H1 (cell line): Measurements from ENCODE around the gene MCAT. TPM values are rescaled to one million over a fixed set of nuclear protein-coding genes. Genes with fewer than 3 reads are reported as not detected.

Experiments
- CTCF ChIA-PET: fragments of 300-600 bp; sonication (Branson Sonifier 250); formaldehyde crosslinking; loops from one replicate; lab custom pipeline; 2021; ENCODE audit not compliant: partially characterized antibody; lab: Charles Lee
- POLR2A ChIA-PET: fragments of 300-600 bp; sonication (Branson Sonifier 250); formaldehyde crosslinking; loops from one replicate; lab custom pipeline; 2021; ENCODE audit warnings: inconsistent platforms; ENCODE audit not compliant: partially characterized antibody; lab: Charles Lee
- DNase-seq, 2 experiments: peaks; one replicate each; pipeline versions ENCODE4 v3.0.0 to v3.0.0-alpha.2; 2010 to 2022; ENCODE audit warnings: low spot score in 2 of 2, low read depth in 1 of 2, mixed read lengths in 1 of 2
- FAIRE-seq: peaks from 2 replicates; lab custom pipeline; 2011; peaks lifted over from hg19 to GRCh38; lab: Jason Lieb, UNC
- H2AFZ ChIP-seq: 2 replicates; pipeline ENCODE4 v1.8.1; 2012; ENCODE audit warnings: low read length, inconsistent platforms
- H2AK5ac ChIP-seq: 2 replicates; pipeline ENCODE4 v1.6.1; 2013; ENCODE audit warnings: low read depth, low read length
- H2BK120ac ChIP-seq: replicated peaks from 2 replicates; pipeline ENCODE3; 2013; ENCODE audit warnings: low read depth, low read length, inconsistent platforms
- H2BK12ac ChIP-seq: 2 replicates; pipeline ENCODE4 v1.6.1; 2013; ENCODE audit warnings: low read depth, low read length
- H2BK15ac ChIP-seq: 2 replicates; pipeline ENCODE4 v1.6.1; 2013; ENCODE audit warnings: low read length
- H2BK20ac ChIP-seq: 2 replicates; pipeline ENCODE4 v1.6.1; 2013; ENCODE audit warnings: low read length
- H2BK5ac ChIP-seq: 2 replicates; pipeline ENCODE4 v1.6.1; 2013; ENCODE audit warnings: low read depth, low read length
- H3K14ac ChIP-seq: 2 replicates; pipeline ENCODE4 v1.6.1; 2013; ENCODE audit warnings: inconsistent platforms; ENCODE audit not compliant: insufficient read length
- H3K18ac ChIP-seq: 2 replicates; pipeline ENCODE4 v1.6.1; 2013; ENCODE audit warnings: low read length; ENCODE audit errors: extremely low read depth
- H3K23ac ChIP-seq: 2 replicates; pipeline ENCODE4 v1.6.1; 2013; ENCODE audit warnings: inconsistent platforms; ENCODE audit not compliant: insufficient read length
- H3K23me2 ChIP-seq: 2 replicates; pipeline ENCODE4 v1.6.1; 2013; ENCODE audit warnings: low read depth, low read length
- H3K27ac ChIP-seq: 2 replicates; pipeline ENCODE4 v1.6.1; 2011; ENCODE audit warnings: low read depth, low read length, inconsistent platforms
- H3K27me3 ChIP-seq, 4 experiments: replicated peaks in 1 of 4; 1 replicate in 1 of 4; 2 replicates in 3 of 4; pipeline versions ENCODE4 v1.6.1 to v1.8.1; 2011 to 2013; ENCODE audit warnings: low read length in 3 of 4, mild to moderate bottlenecking in 3 of 4, inconsistent platforms in 2 of 4, mixed read lengths in 2 of 4, moderate library complexity in 1 of 4; ENCODE audit not compliant: control insufficient read depth in 3 of 4, insufficient read depth in 3 of 4; ENCODE audit errors: extremely low read depth in 1 of 4
- H3K36me3 ChIP-seq, 4 experiments: 2 replicates each; pipeline versions ENCODE4 v1.6.1 to v1.8.1; 2011 to 2013; ENCODE audit warnings: mild to moderate bottlenecking in 4 of 4, low read length in 3 of 4, moderate library complexity in 2 of 4, control low read depth in 1 of 4, inconsistent platforms in 1 of 4; ENCODE audit not compliant: insufficient read depth in 4 of 4, control insufficient read depth in 2 of 4
- H3K4ac ChIP-seq: replicated peaks from 2 replicates; pipeline ENCODE3; 2013; ENCODE audit warnings: low read length, low read depth, mixed read lengths, inconsistent platforms; ENCODE audit not compliant: insufficient read length
- H3K4me1 ChIP-seq, 4 experiments: replicated peaks in 1 of 4; 1 replicate in 1 of 4; 2 replicates in 3 of 4; pipeline versions ENCODE4 v1.6.1 to v1.8.1; 2011 to 2013; ENCODE audit warnings: low read length in 3 of 4, inconsistent platforms in 2 of 4, mixed read lengths in 1 of 4; ENCODE audit not compliant: insufficient read depth in 4 of 4, control insufficient read depth in 3 of 4
- H3K4me2 ChIP-seq, 2 experiments: 2 replicates each; pipeline versions ENCODE4 v1.6.1 to v1.8.1; 2011 to 2013; ENCODE audit warnings: low read depth in 2 of 2, low read length in 2 of 2, control low read depth in 1 of 2, inconsistent platforms in 1 of 2, mild to moderate bottlenecking in 1 of 2; ENCODE audit not compliant: insufficient read depth in 1 of 2
- H3K4me3 ChIP-seq, 4 experiments: fragments of 200-600, 300-600 bp in 1 of 4; sonication (generic), shearing (Covaris generic), sonication (Bioruptor Twin) in 1 of 4; 2 replicates each; pipeline versions ENCODE4 v1.5.1 to v1.8.1; 2011 to 2016; ENCODE audit warnings: low read length in 4 of 4, low read depth in 3 of 4, control low read depth in 2 of 4, inconsistent platforms in 2 of 4, mild to moderate bottlenecking in 2 of 4, mixed read lengths in 1 of 4, moderate library complexity in 1 of 4; ENCODE audit not compliant: insufficient read depth in 2 of 4; ENCODE audit errors: extremely low read depth in 1 of 4
- H3K56ac ChIP-seq: replicated peaks from 2 replicates; pipeline ENCODE3; 2013; ENCODE audit warnings: low read depth, mild to moderate bottlenecking, mixed read lengths, low read length, inconsistent platforms; ENCODE audit not compliant: insufficient read length
- H3K79me1 ChIP-seq: 2 replicates; pipeline ENCODE4 v1.6.1; 2013; ENCODE audit warnings: low read depth, low read length, control low read depth
- H3K79me2 ChIP-seq, 2 experiments: 2 replicates each; pipeline versions ENCODE4 v1.6.1 to v1.8.1; 2012 to 2013; ENCODE audit warnings: low read length in 2 of 2, mild to moderate bottlenecking in 2 of 2, inconsistent platforms in 1 of 2; ENCODE audit not compliant: insufficient read depth in 2 of 2, control insufficient read depth in 1 of 2
- H3K9ac ChIP-seq, 4 experiments: replicated peaks in 1 of 4; 1 replicate in 1 of 4; 2 replicates in 3 of 4; pipeline versions ENCODE4 v1.6.1 to v1.8.1; 2011 to 2013; ENCODE audit warnings: low read depth in 3 of 4, low read length in 3 of 4, control low read depth in 2 of 4, mild to moderate bottlenecking in 2 of 4, moderate library complexity in 2 of 4, inconsistent platforms in 1 of 4; ENCODE audit errors: extremely low read depth in 1 of 4
- H3K9me3 ChIP-seq, 2 experiments: 2 replicates each; pipeline versions ENCODE4 v1.6.1 to v1.8.1; 2012 to 2013; ENCODE audit warnings: mild to moderate bottlenecking in 2 of 2, moderate library complexity in 2 of 2, control low read depth in 1 of 2, inconsistent platforms in 1 of 2, low read depth in 1 of 2, low read length in 1 of 2, mixed read lengths in 1 of 2; ENCODE audit not compliant: insufficient read depth in 2 of 2
- H4K20me1 ChIP-seq, 2 experiments: replicated peaks in 1 of 2; 2 replicates each; pipeline versions ENCODE3 to v1.8.1; 2011 to 2013; ENCODE audit warnings: inconsistent platforms in 2 of 2, low read length in 2 of 2, mild to moderate bottlenecking in 1 of 2; ENCODE audit not compliant: insufficient read depth in 2 of 2, control insufficient read depth in 1 of 2
- H4K5ac ChIP-seq: 2 replicates; pipeline ENCODE4 v1.6.1; 2013; ENCODE audit warnings: low read length, low read depth, mixed read lengths, inconsistent platforms; ENCODE audit not compliant: insufficient read length
- H4K8ac ChIP-seq: 2 replicates; pipeline ENCODE4 v1.8.0; 2013; ENCODE audit warnings: mild to moderate bottlenecking, moderate library complexity, low read length, inconsistent platforms; ENCODE audit not compliant: insufficient read depth; ENCODE audit errors: extremely low read depth
- H4K91ac ChIP-seq: replicated peaks from 2 replicates; pipeline ENCODE3; 2013; ENCODE audit warnings: low read length, mixed read lengths, inconsistent platforms; ENCODE audit not compliant: insufficient read length
- CEBPB ChIP-seq: IDR thresholded peaks from 2 replicates; pipeline ENCODE4 v1.6.1; 2012; ENCODE audit warnings: low read depth, low read length
- EGR1 ChIP-seq: IDR thresholded peaks from 2 replicates; pipeline ENCODE4 v1.6.1; 2011; ENCODE audit warnings: low read depth, low read length, borderline replicate concordance
- MAFK ChIP-seq: IDR thresholded peaks from 2 replicates; pipeline ENCODE4 v1.6.1; 2012; ENCODE audit warnings: low read depth, mild to moderate bottlenecking, improper control_type of control experiment, low read length
- NANOG ChIP-seq: IDR thresholded peaks from 2 replicates; pipeline ENCODE4 v1.6.1; 2011; ENCODE audit warnings: low read length, low read depth, mild to moderate bottlenecking, inconsistent platforms; ENCODE audit not compliant: insufficient read depth, poor library complexity, severe bottlenecking
- POLR2A ChIP-seq, 2 experiments: IDR thresholded peaks; 1 replicate in 1 of 2; 2 replicates in 1 of 2; pipeline ENCODE4 v1.6.1; 2011; ENCODE audit warnings: low read depth in 2 of 2, low read length in 2 of 2, mild to moderate bottlenecking in 2 of 2; ENCODE audit errors: control extremely low read depth in 1 of 2
- RAD21 ChIP-seq, 2 experiments: IDR thresholded peaks in 1 of 2; conservative IDR thresholded peaks in 1 of 2; 2 replicates each; pipeline ENCODE4 v1.6.1; 2011; ENCODE audit warnings: low read depth in 2 of 2, low read length in 2 of 2, improper control_type of control experiment in 1 of 2, inconsistent platforms in 1 of 2, mild to moderate bottlenecking in 1 of 2, moderate library complexity in 1 of 2
- SAP30 ChIP-seq: fragments of 300-600 bp; sonication (generic); IDR thresholded peaks from 2 replicates; pipeline ENCODE4 v1.7.1; 2012; ENCODE audit warnings: low read length, moderate library complexity, mild to moderate bottlenecking, inconsistent platforms; ENCODE audit not compliant: insufficient read depth, insufficient replicate concordance
- SP2 ChIP-seq: IDR thresholded peaks from 2 replicates; pipeline ENCODE4 v1.6.1; 2012; ENCODE audit warnings: mild to moderate bottlenecking, low read length, inconsistent platforms
- TBP ChIP-seq: IDR thresholded peaks from 2 replicates; pipeline ENCODE4 v1.6.1; 2011; ENCODE audit warnings: low read depth, low read length, improper control_type of control experiment
- TEAD4 ChIP-seq: IDR thresholded peaks from 2 replicates; pipeline ENCODE4 v1.6.1; 2012; ENCODE audit warnings: low read depth, low read length, inconsistent platforms, mixed read lengths
- WGBS, 2 experiments: shearing (Covaris generic) in 1 of 2; methylation state at CpG; one replicate each; pipeline versions ENCODE4 v1.1.6 to v1.1.7; 2013 to 2015; ENCODE audit warnings: low lambda C conversion rate in 2 of 2, mixed read lengths in 2 of 2, inconsistent platforms in 1 of 2, low coverage in 1 of 2, missing lambda C conversion rate in 1 of 2; ENCODE audit not compliant: insufficient replicate concordance in 2 of 2, insufficient coverage in 1 of 2, insufficient read length in 1 of 2; ENCODE audit errors: extremely low coverage in 1 of 2, missing lambda C conversion rate in 1 of 2; 5-methylcytosine and 5-hydroxymethylcytosine counted together
- polyA plus RNA-seq, 7 experiments: library from polyadenylated mRNA; depleted of rRNA in 3 of 7; stranded (reverse) in 5 of 7; unstranded in 2 of 7; fragments of >200 nt in 5 of 7; fragments of 200-250 nt in 2 of 7; gene quantifications; 1 replicate in 5 of 7; 2 replicates in 1 of 7; 4 replicates in 1 of 7; pipeline versions ENCODE4 v1.2.1 to v1.2.3, GENCODE V29; 2011 to 2013; ENCODE audit warnings: missing spikeins in 2 of 7, mixed read lengths in 2 of 7
- total RNA-seq: library from RNA; stranded (reverse); fragmentation: NEBNext Ultra II Directional; extraction: Animal tissue kit (Norgen Biotek cat#: 25700); gene quantifications from 2 replicates; pipeline ENCODE4 v1.2.1, GENCODE V29; 2021
- TF ChIP-seq, protein P1 (sequence below), 3 experiments: IDR thresholded peaks; 1 replicate in 2 of 3; 2 replicates in 1 of 3; pipeline versions ENCODE4 v1.5.1 to v1.6.1; 2011; ENCODE audit warnings: low read length in 3 of 3, mild to moderate bottlenecking in 3 of 3, inconsistent platforms in 2 of 3, low read depth in 1 of 3, moderate library complexity in 1 of 3; ENCODE audit not compliant: insufficient read depth in 1 of 3; ENCODE audit errors: control extremely low read depth in 1 of 3

Gene MCAT
- total and polyA plus RNA-seq, 2 of the 8 experiments (the other 6 are each of a cell fraction or from before 2014, with no cell fraction given), result 15.8 to 17.4 TPM

DNA sequence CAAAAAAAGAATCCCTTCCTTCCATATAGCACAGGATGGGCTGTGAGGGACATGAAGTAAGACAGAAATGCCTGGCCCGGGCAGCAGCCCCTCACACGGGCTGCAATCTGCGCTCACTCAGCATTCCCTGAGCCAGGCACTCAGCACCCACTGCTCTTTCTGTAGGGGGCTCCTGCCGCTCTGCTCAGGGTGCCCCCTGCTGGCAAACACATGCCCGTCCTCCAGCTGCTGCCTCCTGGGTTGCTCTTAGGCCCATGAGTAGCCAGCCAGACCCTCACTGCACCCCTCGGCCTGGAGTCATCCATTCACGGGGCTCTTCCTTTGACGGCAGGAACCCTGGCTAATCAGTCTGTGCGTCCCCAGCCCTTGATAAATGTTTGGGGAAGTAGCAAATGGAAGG lies 6.9 kb downstream of the MCAT start:
- ChIA-PET CTCF (interaction anchor here (1.0 to 2.6 kb wide), 6 partner anchors 9 to 46 kb away, joined by 3 to 10 read pairs (median 4); no protein-coding TSS in a partner anchor), POLR2A (interaction anchor here (1.6 kb wide), 1 partner anchor 9 kb away, joined by 3 read pairs; no protein-coding TSS in a partner anchor)
- Histone ChIP-seq H3K9ac (no peak overlapping the region), H3K4me3 (no peak overlapping the region), H2BK20ac (no peak overlapping the region), H3K14ac (no peak overlapping the region), H3K4me1 (no peaks in the 10 kb centered on the region), H3K23me2 (no peaks in the 10 kb centered on the region), H3K36me3 (peaks cover 6 to 71% (median 26%) of the 10 kb centered on the region in 4 experiments; a peak in 6 of 8 replicates), H3K9me3 (no peaks in the 10 kb centered on the region), H2AK5ac (no peak overlapping the region), H3K56ac (no peak overlapping the region), H2BK12ac (no peak overlapping the region), H3K18ac (no peak overlapping the region), H3K27ac (no peak overlapping the region), H2AFZ (no peak overlapping the region), H4K8ac (no peak overlapping the region), H3K79me1 (peaks cover 5% of the 10 kb centered on the region), H2BK5ac (no peak overlapping the region), H3K4ac (no peak overlapping the region), H3K4me2 (no peak overlapping the region), H2BK15ac (no peak overlapping the region), H4K91ac (no peak overlapping the region), H4K20me1 (peaks cover 0 to 9% of the 10 kb centered on the region in 2 experiments), H4K5ac (no peak overlapping the region), H3K79me2 (0 out of 4 replicates have a peak, but pooled peaks cover 0 to 3% of the 10 kb centered on the region in 2 experiments), H3K27me3 (no peaks in the 10 kb centered on the region), H2BK120ac (no peak overlapping the region), H3K23ac (no peak overlapping the region)
- peak in 1 of 2 experiments; percentile 56 for DNase-seq
- FAIRE-seq, result no peak
- whole genome bisulfite sequencing, 2 experiments, result 83% methylated on average over 9 of the region's 9 CpGs; no CpG with 5 or more reads in 1 of the 2 experiments
- TF ChIP-seq SAP30 (no peak), CEBPB (no peak), TEAD4 (no peak), RAD21 (IDR thresholded peaks at IDR 0.05 in 1 of 2, conservative IDR thresholded peaks at IDR 0.05 in 1 of 2; ENCODE audit: low read depth in 2 of 2, low read length in 2 of 2) (peak; percentile 48 to 64), SP2 (no peak), MAFK (peak; percentile 22; the same call in 1 of the 2 replicates), TBP (no peak), NANOG (no peak), EGR1 (no peak), POLR2A (IDR thresholded peaks at IDR 0.05; ENCODE audit: control extremely low read depth in 1 of 2, low read depth in 2 of 2, low read length in 2 of 2) (no peak)
- TF ChIP-seq, protein P1, sequence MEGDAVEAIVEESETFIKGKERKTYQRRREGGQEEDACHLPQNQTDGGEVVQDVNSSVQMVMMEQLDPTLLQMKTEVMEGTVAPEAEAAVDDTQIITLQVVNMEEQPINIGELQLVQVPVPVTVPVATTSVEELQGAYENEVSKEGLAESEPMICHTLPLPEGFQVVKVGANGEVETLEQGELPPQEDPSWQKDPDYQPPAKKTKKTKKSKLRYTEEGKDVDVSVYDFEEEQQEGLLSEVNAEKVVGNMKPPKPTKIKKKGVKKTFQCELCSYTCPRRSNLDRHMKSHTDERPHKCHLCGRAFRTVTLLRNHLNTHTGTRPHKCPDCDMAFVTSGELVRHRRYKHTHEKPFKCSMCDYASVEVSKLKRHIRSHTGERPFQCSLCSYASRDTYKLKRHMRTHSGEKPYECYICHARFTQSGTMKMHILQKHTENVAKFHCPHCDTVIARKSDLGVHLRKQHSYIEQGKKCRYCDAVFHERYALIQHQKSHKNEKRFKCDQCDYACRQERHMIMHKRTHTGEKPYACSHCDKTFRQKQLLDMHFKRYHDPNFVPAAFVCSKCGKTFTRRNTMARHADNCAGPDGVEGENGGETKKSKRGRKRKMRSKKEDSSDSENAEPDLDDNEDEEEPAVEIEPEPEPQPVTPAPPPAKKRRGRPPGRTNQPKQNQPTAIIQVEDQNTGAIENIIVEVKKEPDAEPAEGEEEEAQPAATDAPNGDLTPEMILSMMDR (IDR thresholded peaks at IDR 0.05; ENCODE audit: control extremely low read depth in 1 of 3, insufficient read depth in 1 of 3, low read depth in 1 of 3, low read length in 3 of 3), result peak; percentile 65 to 73 (median 72)
